ENCODE results near the gene ELFN1. TPM values are rescaled to one million over a fixed set of nuclear protein-coding genes. Genes with fewer than 3 reads are reported as not detected.

ELFN1 gene
- total RNA-seq, 1 donor: 12.7 TPM

DNA sequence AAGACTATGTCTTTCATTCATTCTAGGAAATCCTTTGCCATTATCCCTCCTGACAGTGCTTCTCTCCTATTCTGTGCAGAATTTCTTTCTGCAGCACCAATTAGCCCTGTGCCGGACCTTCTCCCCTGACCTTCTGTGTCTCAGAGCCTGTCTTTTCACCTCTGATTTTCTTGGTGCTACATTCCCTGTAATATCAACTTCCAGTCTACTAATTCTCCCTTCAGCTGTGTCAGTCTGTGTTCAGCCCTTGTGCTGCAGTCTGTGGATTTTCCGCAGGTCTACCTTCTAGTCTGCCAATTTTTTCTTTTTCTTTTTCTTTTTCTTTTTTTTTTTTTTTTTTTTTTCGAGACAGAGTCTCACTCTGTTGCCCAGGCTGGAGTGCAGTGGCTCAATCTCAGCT, 115.8 kb downstream of the ELFN1 start:
- no peaks in the 10 kb centered on the region for H3K4me1 ChIP-seq (ENCODE audit: insufficient read depth, low read length)
- no peak for DNase-seq (ENCODE audit: insufficient read length, low spot score, missing footprints)
- no peak overlapping the region for H3K4me2 ChIP-seq (ENCODE audit: insufficient read depth, low read length)
- H3K27me3 ChIP-seq (ENCODE audit: insufficient read depth, low read length): peaks cover 2% of the 10 kb centered on the region
- no peak overlapping the region for H3K27ac ChIP-seq (ENCODE audit: low read depth, low read length)
- no peak overlapping the region for H3K4me3 ChIP-seq (ENCODE audit: insufficient read depth, low read length)
- TF ChIP-seq, protein P1, sequence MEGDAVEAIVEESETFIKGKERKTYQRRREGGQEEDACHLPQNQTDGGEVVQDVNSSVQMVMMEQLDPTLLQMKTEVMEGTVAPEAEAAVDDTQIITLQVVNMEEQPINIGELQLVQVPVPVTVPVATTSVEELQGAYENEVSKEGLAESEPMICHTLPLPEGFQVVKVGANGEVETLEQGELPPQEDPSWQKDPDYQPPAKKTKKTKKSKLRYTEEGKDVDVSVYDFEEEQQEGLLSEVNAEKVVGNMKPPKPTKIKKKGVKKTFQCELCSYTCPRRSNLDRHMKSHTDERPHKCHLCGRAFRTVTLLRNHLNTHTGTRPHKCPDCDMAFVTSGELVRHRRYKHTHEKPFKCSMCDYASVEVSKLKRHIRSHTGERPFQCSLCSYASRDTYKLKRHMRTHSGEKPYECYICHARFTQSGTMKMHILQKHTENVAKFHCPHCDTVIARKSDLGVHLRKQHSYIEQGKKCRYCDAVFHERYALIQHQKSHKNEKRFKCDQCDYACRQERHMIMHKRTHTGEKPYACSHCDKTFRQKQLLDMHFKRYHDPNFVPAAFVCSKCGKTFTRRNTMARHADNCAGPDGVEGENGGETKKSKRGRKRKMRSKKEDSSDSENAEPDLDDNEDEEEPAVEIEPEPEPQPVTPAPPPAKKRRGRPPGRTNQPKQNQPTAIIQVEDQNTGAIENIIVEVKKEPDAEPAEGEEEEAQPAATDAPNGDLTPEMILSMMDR (IDR thresholded peaks at IDR 0.05; ENCODE audit: extremely low read depth, low read depth, low read length): no peak
- no peak overlapping the region for H2AFZ ChIP-seq (ENCODE audit: low read length)
- H3K79me2 ChIP-seq (ENCODE audit: insufficient read depth, low read length): no peaks in the 10 kb centered on the region
- H4K20me1 ChIP-seq (ENCODE audit: insufficient read depth, low read length): no peaks in the 10 kb centered on the region
- H3K9me3 ChIP-seq (ENCODE audit: low read depth, low read length): peaks cover 3% of the 10 kb centered on the region
- no peaks in the 10 kb centered on the region for H3K36me3 ChIP-seq (ENCODE audit: insufficient read depth, low read length)

DNA sequence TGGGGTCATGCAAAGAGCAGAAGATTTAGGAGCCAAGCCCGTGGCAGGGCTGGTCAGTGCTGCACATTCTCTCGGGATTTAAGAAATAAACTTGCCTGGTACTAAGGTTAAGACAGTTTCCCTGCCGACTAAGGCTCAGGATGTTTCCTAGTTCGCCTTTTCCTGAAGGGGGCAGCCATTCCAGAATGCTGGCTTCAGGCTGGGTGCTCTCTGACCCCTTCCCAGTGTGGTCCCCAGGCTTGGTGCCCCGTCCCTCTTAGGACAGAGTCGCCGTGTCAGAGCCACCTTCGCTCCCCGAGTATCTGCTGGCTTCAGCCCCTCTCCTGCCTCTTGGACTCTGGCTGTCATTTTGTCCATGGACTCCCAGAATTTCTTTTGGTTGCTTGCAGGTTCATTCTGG, 117.2 kb downstream of the ELFN1 start:
- no peaks in the 10 kb centered on the region for H3K79me2 ChIP-seq (ENCODE audit: insufficient read depth, low read length)
- peaks cover 2% of the 10 kb centered on the region for H3K27me3 ChIP-seq (ENCODE audit: insufficient read depth, low read length)
- peak; percentile 18 for DNase-seq (ENCODE audit: insufficient read length, low spot score, missing footprints)
- H3K36me3 ChIP-seq (ENCODE audit: insufficient read depth, low read length): no peaks in the 10 kb centered on the region
- H3K27ac ChIP-seq (ENCODE audit: low read depth, low read length): no peak overlapping the region
- TF ChIP-seq, protein P1 (IDR thresholded peaks at IDR 0.05; ENCODE audit: extremely low read depth, low read depth, low read length): no peak
- no peak overlapping the region for H3K4me2 ChIP-seq (ENCODE audit: insufficient read depth, low read length)
- peaks cover 3% of the 10 kb centered on the region for H3K9me3 ChIP-seq (ENCODE audit: low read depth, low read length)
- no peaks in the 10 kb centered on the region for H3K4me1 ChIP-seq (ENCODE audit: insufficient read depth, low read length)
- no peak overlapping the region for H2AFZ ChIP-seq (ENCODE audit: low read length)
- H3K4me3 ChIP-seq (ENCODE audit: insufficient read depth, low read length): no peak overlapping the region
- no peaks in the 10 kb centered on the region for H4K20me1 ChIP-seq (ENCODE audit: insufficient read depth, low read length)

DNA sequence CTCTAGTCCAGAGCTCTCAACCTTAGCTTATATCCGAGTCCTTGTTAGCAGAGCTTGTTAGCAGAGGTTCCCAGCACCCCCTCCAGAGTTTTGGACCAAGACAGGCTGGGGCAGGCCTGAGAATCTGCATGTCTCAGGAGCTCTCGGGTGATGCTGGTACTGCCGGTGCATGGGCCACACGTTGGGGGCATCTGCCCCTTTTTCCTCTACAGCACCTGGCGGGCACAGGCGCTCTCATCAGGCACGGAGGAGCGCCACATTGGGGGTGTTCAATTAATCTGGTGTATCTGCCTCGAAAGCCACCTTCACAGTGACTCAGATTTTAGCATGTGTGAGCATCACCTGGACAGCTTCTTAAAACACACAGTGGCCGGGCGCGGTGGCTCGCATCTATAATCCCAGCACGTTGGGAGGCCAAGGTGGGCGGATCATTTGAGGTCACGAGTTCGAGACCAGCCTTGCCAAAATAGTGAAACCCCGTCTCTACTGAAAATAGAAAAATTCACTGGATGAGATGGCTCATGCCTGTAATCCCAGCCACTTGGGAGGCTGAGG, 117.7 kb downstream of the ELFN1 start:
- Histone ChIP-seq H3K4me2 (ENCODE audit: insufficient read depth, low read length) (no peak overlapping the region), H3K9me3 (ENCODE audit: low read depth, low read length) (peaks cover 3% of the 10 kb centered on the region), H3K27me3 (ENCODE audit: insufficient read depth, low read length) (peaks cover 2% of the 10 kb centered on the region), H3K4me3 (ENCODE audit: insufficient read depth, low read length) (no peak overlapping the region), H2AFZ (ENCODE audit: low read length) (no peak overlapping the region), H3K79me2 (ENCODE audit: insufficient read depth, low read length) (no peaks in the 10 kb centered on the region), H4K20me1 (ENCODE audit: insufficient read depth, low read length) (no peaks in the 10 kb centered on the region), H3K36me3 (ENCODE audit: insufficient read depth, low read length) (no peaks in the 10 kb centered on the region), H3K27ac (ENCODE audit: low read depth, low read length) (no peak overlapping the region), H3K4me1 (ENCODE audit: insufficient read depth, low read length) (no peaks in the 10 kb centered on the region)
- TF ChIP-seq, protein P1 (IDR thresholded peaks at IDR 0.05; ENCODE audit: extremely low read depth, low read depth, low read length): no peak
- no peak for DNase-seq (ENCODE audit: insufficient read length, low spot score, missing footprints)

DNA sequence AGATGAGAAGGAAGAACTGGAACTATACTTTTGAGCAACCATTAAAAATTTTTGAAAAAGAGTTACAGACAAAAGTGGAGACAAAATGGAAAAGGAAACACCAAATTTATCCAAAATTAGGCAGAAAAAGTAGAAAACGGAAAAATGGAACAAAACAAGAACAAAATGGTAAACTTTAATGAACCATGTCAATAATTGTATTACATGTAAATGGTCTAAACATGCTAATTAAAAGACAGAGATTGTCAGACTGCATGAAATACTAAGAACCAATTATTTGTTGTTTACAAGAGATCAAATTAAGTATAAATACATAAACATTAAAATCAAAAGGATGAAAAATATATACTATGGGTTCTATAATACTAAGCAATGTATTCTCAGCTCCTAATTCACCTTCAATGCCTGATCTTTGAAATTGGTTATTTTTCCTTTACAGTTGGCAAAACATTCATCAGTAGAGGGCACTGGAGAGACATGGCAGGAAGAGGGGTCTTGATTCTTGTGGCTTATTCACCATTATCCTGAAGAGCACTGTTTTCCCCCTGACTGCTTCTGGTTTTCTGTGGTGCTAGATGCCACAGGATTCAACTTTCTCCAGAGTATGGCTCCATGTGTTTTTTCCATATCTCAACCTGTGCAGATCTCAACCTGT, 124.9 kb downstream of the ELFN1 start:
- H3K9me3 ChIP-seq (ENCODE audit: low read depth, low read length): peaks cover 7% of the 10 kb centered on the region
- no peak overlapping the region for H3K4me2 ChIP-seq (ENCODE audit: insufficient read depth, low read length)
- H4K20me1 ChIP-seq (ENCODE audit: insufficient read depth, low read length): no peaks in the 10 kb centered on the region
- no peaks in the 10 kb centered on the region for H3K36me3 ChIP-seq (ENCODE audit: insufficient read depth, low read length)
- no peaks in the 10 kb centered on the region for H3K79me2 ChIP-seq (ENCODE audit: insufficient read depth, low read length)
- H3K27ac ChIP-seq (ENCODE audit: low read depth, low read length): no peak overlapping the region
- H3K27me3 ChIP-seq (ENCODE audit: insufficient read depth, low read length): no peaks in the 10 kb centered on the region
- no peaks in the 10 kb centered on the region for H3K4me1 ChIP-seq (ENCODE audit: insufficient read depth, low read length)
- no peak overlapping the region for H2AFZ ChIP-seq (ENCODE audit: low read length)
- TF ChIP-seq, protein P1 (IDR thresholded peaks at IDR 0.05; ENCODE audit: extremely low read depth, low read depth, low read length): peak; percentile 30
- DNase-seq (ENCODE audit: insufficient read length, low spot score, missing footprints): no peak
- no peak overlapping the region for H3K4me3 ChIP-seq (ENCODE audit: insufficient read depth, low read length)

Other genes with a start within 250 kb of the ELFN1 start
- 30.4 and 36.5 TPM in 2 replicates for gene MICALL2, start 210.8 kb upstream of the ELFN1 start, total RNA-seq
- 53.0 and 66.2 TPM in 2 replicates for gene INTS1, start 165.9 kb upstream of the ELFN1 start, total RNA-seq
- 19.7 and 21.7 TPM in 2 replicates for gene MAFK, start 139.6 kb upstream of the ELFN1 start, total RNA-seq
- under 0.01 TPM in 2 replicates for gene TMEM184A, start 114.1 kb upstream of the ELFN1 start, total RNA-seq
- gene PSMG3, start 100.2 kb upstream of the ELFN1 start, total RNA-seq: 32.1 and 38.7 TPM in 2 replicates

Measured in osteoblast (primary cell).